OCI-LY1 (cell line): ENCODE results near the gene GLRA3.

Experiments used
- H2AFZ ChIP-seq: fragments of 200-600 bp; sonication (generic), shearing (Covaris generic); 2 replicates; pipeline ENCODE4 v1.6.0; 2014; ENCODE audit warnings: antibody characterized with exemption, mild to moderate bottlenecking, low read length
- H3F3A ChIP-seq: fragments of 200-600 bp; sonication (generic), shearing (Covaris generic); 2 replicates; pipeline ENCODE4 v1.6.0; 2014; ENCODE audit warnings: mild to moderate bottlenecking, antibody characterized with exemption, low read length, moderate library complexity; ENCODE audit not compliant: insufficient read depth
- H3K27ac ChIP-seq: fragments of 200-600 bp; sonication (generic); 2 replicates; pipeline ENCODE4 v1.5.1; 2014; ENCODE audit warnings: low read length, mixed run types, mild to moderate bottlenecking, low read depth; ENCODE audit not compliant: poor library complexity, severe bottlenecking
- H3K27me3 ChIP-seq: fragments of 200-600 bp; sonication (generic); 2 replicates; pipeline ENCODE4 v1.6.0; 2014; ENCODE audit warnings: antibody characterized with exemption, mild to moderate bottlenecking, low read length, moderate library complexity; ENCODE audit not compliant: insufficient read depth
- H3K36me3 ChIP-seq: fragments of 200-600 bp; sonication (generic); 2 replicates; pipeline ENCODE4 v1.6.1; 2014; ENCODE audit warnings: mild to moderate bottlenecking, antibody characterized with exemption, low read length, moderate library complexity, mixed read lengths; ENCODE audit not compliant: insufficient read depth
- H3K4me1 ChIP-seq: fragments of 200-600 bp; sonication (generic); 2 replicates; pipeline ENCODE4 v1.5.1; 2014; ENCODE audit warnings: mild to moderate bottlenecking, low read length, moderate library complexity; ENCODE audit not compliant: insufficient read depth, severe bottlenecking
- H3K4me2 ChIP-seq: fragments of 200-600 bp; sonication (generic), shearing (Covaris generic); 2 replicates; pipeline ENCODE4 v1.6.1; 2014; ENCODE audit warnings: low read length
- H3K4me3 ChIP-seq: fragments of 200-600 bp; sonication (generic); 2 replicates; pipeline ENCODE4 v1.5.1; 2014; ENCODE audit warnings: low read length, low read depth, mild to moderate bottlenecking, mixed read lengths; ENCODE audit not compliant: poor library complexity, severe bottlenecking
- H3K79me2 ChIP-seq: fragments of 200-600 bp; shearing (Covaris generic); 2 replicates; pipeline ENCODE4 v1.6.1; 2016; ENCODE audit warnings: mixed run types, low read length, mixed read lengths; ENCODE audit not compliant: insufficient read depth
- H3K9ac ChIP-seq: fragments of 200-600 bp; sonication (generic), shearing (Covaris generic); 2 replicates; pipeline ENCODE4 v1.6.1; 2014; ENCODE audit warnings: mild to moderate bottlenecking, low read length, mixed read lengths
- H3K9me2 ChIP-seq: fragments of 200-600 bp; sonication (generic), shearing (Covaris generic); 2 replicates; pipeline ENCODE4 v1.6.1; 2014; ENCODE audit warnings: low read depth, mild to moderate bottlenecking, low read length, mixed read lengths
- H3K9me3 ChIP-seq: fragments of 200-600 bp; shearing (Covaris generic); 2 replicates; pipeline ENCODE4 v1.6.1; 2014; ENCODE audit warnings: low read length, mixed read lengths
- H4K20me1 ChIP-seq: fragments of 200-600 bp; sonication (generic), shearing (Covaris generic); 2 replicates; pipeline ENCODE4 v1.6.0; 2016; ENCODE audit warnings: mild to moderate bottlenecking, low read length; ENCODE audit not compliant: insufficient read depth
- EZH2 ChIP-seq: fragments of 200-600 bp; sonication (generic), shearing (Covaris generic); IDR thresholded peaks from 2 replicates; pipeline ENCODE4 v1.8.0; 2017; ENCODE audit warnings: borderline replicate concordance, mixed run types, mild to moderate bottlenecking, antibody characterized with exemption, low read length, moderate library complexity, mixed read lengths
- TF ChIP-seq, protein P1 (sequence below): fragments of 200-600 bp; sonication (generic), shearing (Covaris generic); IDR thresholded peaks from 2 replicates; pipeline ENCODE4 v1.5.1; 2017; ENCODE audit warnings: mild to moderate bottlenecking, antibody characterized with exemption, low read length, moderate library complexity, mixed read lengths

Gene GLRA3

GRCh38 chr4:174650711-174651355, 178.2 kb downstream of the GLRA3 start:
- H3K27me3 ChIP-seq: no peaks in the 10 kb centered on the region
- TF ChIP-seq EZH2: no peak
- TF ChIP-seq, protein P1, sequence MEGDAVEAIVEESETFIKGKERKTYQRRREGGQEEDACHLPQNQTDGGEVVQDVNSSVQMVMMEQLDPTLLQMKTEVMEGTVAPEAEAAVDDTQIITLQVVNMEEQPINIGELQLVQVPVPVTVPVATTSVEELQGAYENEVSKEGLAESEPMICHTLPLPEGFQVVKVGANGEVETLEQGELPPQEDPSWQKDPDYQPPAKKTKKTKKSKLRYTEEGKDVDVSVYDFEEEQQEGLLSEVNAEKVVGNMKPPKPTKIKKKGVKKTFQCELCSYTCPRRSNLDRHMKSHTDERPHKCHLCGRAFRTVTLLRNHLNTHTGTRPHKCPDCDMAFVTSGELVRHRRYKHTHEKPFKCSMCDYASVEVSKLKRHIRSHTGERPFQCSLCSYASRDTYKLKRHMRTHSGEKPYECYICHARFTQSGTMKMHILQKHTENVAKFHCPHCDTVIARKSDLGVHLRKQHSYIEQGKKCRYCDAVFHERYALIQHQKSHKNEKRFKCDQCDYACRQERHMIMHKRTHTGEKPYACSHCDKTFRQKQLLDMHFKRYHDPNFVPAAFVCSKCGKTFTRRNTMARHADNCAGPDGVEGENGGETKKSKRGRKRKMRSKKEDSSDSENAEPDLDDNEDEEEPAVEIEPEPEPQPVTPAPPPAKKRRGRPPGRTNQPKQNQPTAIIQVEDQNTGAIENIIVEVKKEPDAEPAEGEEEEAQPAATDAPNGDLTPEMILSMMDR: no peak

DNA sequence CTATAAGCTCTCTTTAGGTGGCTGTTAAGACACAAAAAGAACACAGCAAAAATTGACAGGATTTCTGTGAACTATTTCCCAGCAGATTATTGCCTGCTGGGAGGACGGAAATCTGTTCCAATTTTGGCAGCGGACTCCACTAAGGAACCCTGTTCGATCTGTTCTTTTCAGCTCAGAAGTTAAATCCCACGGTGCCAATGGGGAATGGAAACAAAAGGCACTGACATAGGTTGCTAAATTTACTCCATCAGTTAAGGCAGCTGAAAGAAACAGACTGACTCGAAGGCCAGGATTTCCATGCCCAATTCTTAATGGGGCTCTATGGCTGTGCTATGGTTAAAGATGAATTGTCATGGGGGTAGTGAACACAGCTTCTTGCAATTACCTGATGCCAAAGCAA, 180.2 kb downstream of the GLRA3 start:
- Histone ChIP-seq H3F3A (no peaks in the 10 kb centered on the region), H3K9ac (no peak overlapping the region), H3K27me3 (no peaks in the 10 kb centered on the region), H4K20me1 (no peaks in the 10 kb centered on the region), H3K4me1 (no peaks in the 10 kb centered on the region), H3K36me3 (no peaks in the 10 kb centered on the region), H3K4me3 (no peak overlapping the region), H2AFZ (no peak overlapping the region), H3K9me3 (no peaks in the 10 kb centered on the region), H3K27ac (no peak overlapping the region), H3K9me2 (no peaks in the 10 kb centered on the region), H3K79me2 (no peaks in the 10 kb centered on the region), H3K4me2 (no peak overlapping the region)
- TF ChIP-seq EZH2: no peak
- TF ChIP-seq, protein P1: no peak

More at GRCh38 chr4:174650711-174651355, 178.2 kb downstream of the GLRA3 start:
- no peak overlapping the region for H2AFZ ChIP-seq
- no peak overlapping the region for H3K9ac ChIP-seq
- no peaks in the 10 kb centered on the region for H3F3A ChIP-seq
- H3K9me2 ChIP-seq: no peaks in the 10 kb centered on the region
- H3K36me3 ChIP-seq: no peaks in the 10 kb centered on the region
- no peaks in the 10 kb centered on the region for H4K20me1 ChIP-seq
- H3K4me1 ChIP-seq: no peaks in the 10 kb centered on the region
- no peaks in the 10 kb centered on the region for H3K79me2 ChIP-seq
- H3K4me3 ChIP-seq: no peak overlapping the region
- no peak overlapping the region for H3K4me2 ChIP-seq
- H3K27ac ChIP-seq: no peak overlapping the region
- no peaks in the 10 kb centered on the region for H3K9me3 ChIP-seq

- Histone ChIP-seq H3K4me3 (no peak overlapping the region), H3K9me3 (no peaks in the 10 kb centered on the region), H3F3A (no peaks in the 10 kb centered on the region), H3K4me1 (no peaks in the 10 kb centered on the region), H4K20me1 (no peaks in the 10 kb centered on the region), H2AFZ (no peak overlapping the region), H3K27ac (no peak overlapping the region), H3K79me2 (no peaks in the 10 kb centered on the region), H3K9me2 (no peaks in the 10 kb centered on the region), H3K9ac (no peak overlapping the region), H3K4me2 (no peak overlapping the region), H3K27me3 (no peaks in the 10 kb centered on the region), H3K36me3 (no peaks in the 10 kb centered on the region)
- TF ChIP-seq, protein P1: no peak
- TF ChIP-seq EZH2: no peak
These were observed 182.7 kb downstream of the GLRA3 start for GRCh38 chr4:174646326-174646725.
